ENCODE data around the gene TADA2A.

- TF ChIP-seq CTCF (conservative IDR thresholded peaks at IDR 0.05 in 1 of 2, IDR thresholded peaks at IDR 0.05 in 1 of 2; ENCODE audit: extremely low read depth in 1 of 2, insufficient read depth in 1 of 2, low read depth in 1 of 2, low read length in 2 of 2) (no peak), EZH2 (IDR thresholded peaks at IDR 0.05; ENCODE audit: borderline replicate concordance, low read length) (no peak)
Measured at GRCh38 chr17:37462492-37462891, 55.8 kb downstream of the TADA2A start.

Measured in mammary epithelial cell (primary cell).